ENCODE measurements around the gene DCTN2.

GRCh38 chr12:57568838-57569237, 21.8 kb upstream of the DCTN2 start:
- TF ChIP-seq MAX (IDR thresholded peaks at IDR 0.05) (no peak), SP1 (IDR thresholded peaks at IDR 0.05) (no peak), CTCF (IDR thresholded peaks at IDR 0.05; ENCODE audit: low read depth, low read length, missing input control) (no peak), TAF1 (conservative IDR thresholded peaks at IDR 0.05) (no peak), GABPA (IDR thresholded peaks at IDR 0.05 in 1 of 2, conservative IDR thresholded peaks at IDR 0.05 in 1 of 2) (no peak), RAD21 (IDR thresholded peaks at IDR 0.05) (no peak), FOXA2 (IDR thresholded peaks at IDR 0.05) (no peak), REST (IDR thresholded peaks at IDR 0.05) (no peak), EGR1 (IDR thresholded peaks at IDR 0.05; ENCODE audit: low read depth in 2 of 2) (no peak), JUND (IDR thresholded peaks at IDR 0.05) (no peak), RXRA (IDR thresholded peaks at IDR 0.05) (no peak), ATF3 (IDR thresholded peaks at IDR 0.05) (no peak), YY1 (IDR thresholded peaks at IDR 0.05) (no peak)
